DND-41 (cell line): ENCODE measurements around the gene CLC.

Source experiments
- ATAC-seq: fragments of 200-7000 bp; cut with Tn5 transposase; 3 replicates; pipeline ENCODE4 v1.9.1; 2021; ENCODE audit warnings: low read depth; ENCODE audit not compliant: insufficient read depth
- DNase-seq: peaks from one replicate; pipeline ENCODE4 v3.0.0-alpha.2; 2020
- H2AFZ ChIP-seq: 2 replicates; pipeline ENCODE4 v1.6.0; 2012; ENCODE audit warnings: low read depth, low read length
- H3K27ac ChIP-seq: 2 replicates; pipeline ENCODE4 v1.5.1; 2012; ENCODE audit warnings: low read length, inconsistent platforms
- H3K27me3 ChIP-seq: fragments of 200-600 bp; sonication (generic); 2 replicates; pipeline ENCODE4 v1.6.0; 2012; ENCODE audit warnings: low read length, mild to moderate bottlenecking, inconsistent platforms; ENCODE audit not compliant: insufficient read depth, poor library complexity
- H3K36me3 ChIP-seq: 2 replicates; pipeline ENCODE4 v1.5.1; 2012; ENCODE audit warnings: low read length, inconsistent platforms; ENCODE audit not compliant: insufficient read depth
- H3K4me1 ChIP-seq: 2 replicates; pipeline ENCODE4 v1.5.1; 2012; ENCODE audit warnings: mild to moderate bottlenecking, low read length; ENCODE audit not compliant: insufficient read depth
- H3K4me2 ChIP-seq: 2 replicates; pipeline ENCODE4 v1.6.0; 2012; ENCODE audit warnings: mild to moderate bottlenecking, moderate library complexity, low read length, inconsistent platforms; ENCODE audit not compliant: insufficient read depth
- H3K4me3 ChIP-seq, 2 experiments: fragments of 200-600 bp in 1 of 2; shearing (Covaris generic) in 1 of 2; 2 replicates each; pipeline ENCODE4 v1.5.1; 2012 to 2016; ENCODE audit warnings: inconsistent platforms in 2 of 2, low read length in 2 of 2, mild to moderate bottlenecking in 2 of 2, low read depth in 1 of 2, moderate library complexity in 1 of 2
- H3K79me2 ChIP-seq: 2 replicates; pipeline ENCODE4 v1.6.0; 2012; ENCODE audit warnings: low read length, inconsistent platforms; ENCODE audit not compliant: insufficient read depth
- H3K9ac ChIP-seq: 2 replicates; pipeline ENCODE4 v1.6.0; 2012; ENCODE audit warnings: low read depth, mild to moderate bottlenecking, inconsistent platforms, low read length, moderate library complexity
- H3K9me3 ChIP-seq: 2 replicates; pipeline ENCODE4 v1.5.1; 2012; ENCODE audit warnings: low read length, moderate library complexity, mild to moderate bottlenecking, inconsistent platforms; ENCODE audit not compliant: insufficient read depth, severe bottlenecking
- H4K20me1 ChIP-seq: 2 replicates; pipeline ENCODE4 v1.6.0; 2012; ENCODE audit warnings: low read length; ENCODE audit not compliant: insufficient read depth
- EZH2 ChIP-seq: IDR thresholded peaks from 3 replicates; pipeline ENCODE4 v1.6.1; 2012; ENCODE audit warnings: borderline replicate concordance, low read depth, mild to moderate bottlenecking, moderate library complexity, low read length, inconsistent platforms; ENCODE audit not compliant: severe bottlenecking
- TF ChIP-seq, protein P1 (sequence below): IDR thresholded peaks from 2 replicates; pipeline ENCODE4 v1.5.1; 2012; ENCODE audit warnings: borderline replicate concordance, low read length, moderate library complexity, mild to moderate bottlenecking; ENCODE audit not compliant: poor library complexity, severe bottlenecking; ENCODE audit errors: extremely low read depth

Gene CLC

DNA sequence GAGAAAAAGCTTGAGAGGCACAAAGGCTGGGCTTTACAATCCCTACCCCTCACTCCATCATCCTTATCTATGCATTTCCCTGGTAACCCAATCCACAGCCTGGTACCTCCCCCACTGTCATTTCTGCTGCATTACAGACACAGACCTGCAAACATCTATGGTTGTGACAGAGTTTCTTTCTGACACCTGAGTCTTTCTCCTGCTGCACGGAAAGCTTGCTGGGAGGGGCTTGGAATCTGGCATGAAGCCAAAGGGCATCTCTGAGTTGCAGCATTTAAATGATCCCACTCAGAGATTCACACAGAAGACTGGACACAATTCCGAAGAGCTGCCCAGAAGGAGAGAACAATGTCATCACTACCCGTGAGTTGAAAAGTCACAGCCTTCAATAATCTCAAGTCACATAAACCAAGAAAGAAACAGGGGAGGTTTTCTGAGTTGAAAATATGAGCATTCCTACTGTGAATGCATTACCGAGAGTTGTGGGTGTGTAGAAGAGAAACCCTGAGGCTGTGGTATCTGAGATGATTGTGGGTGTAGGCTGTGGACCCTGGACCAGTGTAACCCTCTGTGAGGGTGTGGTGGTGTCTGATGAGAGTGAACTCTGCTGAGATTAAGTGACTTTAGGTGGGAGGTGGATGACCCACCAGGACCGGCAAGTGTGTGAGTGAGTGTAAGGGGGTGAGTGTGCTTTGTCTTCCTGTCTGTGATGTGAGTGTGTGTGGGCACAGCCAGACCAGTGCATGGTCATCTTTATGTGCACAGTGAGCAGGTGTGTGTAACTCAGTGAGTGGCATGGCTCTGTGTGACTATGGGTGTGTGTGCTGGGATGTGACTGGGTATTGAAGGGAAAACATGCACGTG is 33.4 kb downstream of the CLC start, which contains the start of gene LGALS14:
Gene LGALS14 (plus strand): TSS at position 301 of the 864 bp plus-strand sequence. CDS start 48 bp downstream, at position 349.
- no peak within 1 kb of the TSS for H2AFZ ChIP-seq

DNA sequence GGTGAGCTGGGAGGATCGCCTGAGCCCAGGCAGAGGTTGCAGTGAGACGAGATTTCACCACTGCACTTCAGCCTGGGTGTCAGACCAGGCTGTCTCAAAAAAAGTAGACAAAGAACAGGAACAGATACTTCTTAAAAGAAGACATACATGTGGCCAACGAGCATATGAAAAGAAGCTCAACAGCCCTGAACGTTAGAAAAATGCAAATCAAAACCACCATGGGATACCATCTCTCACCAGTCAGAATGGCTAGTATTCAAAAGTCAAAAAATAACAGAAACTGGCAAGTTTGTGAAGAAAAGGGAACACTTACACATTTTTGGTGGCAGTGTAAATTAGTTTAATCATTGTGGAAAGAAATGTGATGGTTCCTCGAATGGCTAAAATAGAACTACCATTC is 36.5 kb downstream of the CLC start:
- DNase-seq = no peak
- no peak for TF ChIP-seq EZH2
- TF ChIP-seq, protein P1, sequence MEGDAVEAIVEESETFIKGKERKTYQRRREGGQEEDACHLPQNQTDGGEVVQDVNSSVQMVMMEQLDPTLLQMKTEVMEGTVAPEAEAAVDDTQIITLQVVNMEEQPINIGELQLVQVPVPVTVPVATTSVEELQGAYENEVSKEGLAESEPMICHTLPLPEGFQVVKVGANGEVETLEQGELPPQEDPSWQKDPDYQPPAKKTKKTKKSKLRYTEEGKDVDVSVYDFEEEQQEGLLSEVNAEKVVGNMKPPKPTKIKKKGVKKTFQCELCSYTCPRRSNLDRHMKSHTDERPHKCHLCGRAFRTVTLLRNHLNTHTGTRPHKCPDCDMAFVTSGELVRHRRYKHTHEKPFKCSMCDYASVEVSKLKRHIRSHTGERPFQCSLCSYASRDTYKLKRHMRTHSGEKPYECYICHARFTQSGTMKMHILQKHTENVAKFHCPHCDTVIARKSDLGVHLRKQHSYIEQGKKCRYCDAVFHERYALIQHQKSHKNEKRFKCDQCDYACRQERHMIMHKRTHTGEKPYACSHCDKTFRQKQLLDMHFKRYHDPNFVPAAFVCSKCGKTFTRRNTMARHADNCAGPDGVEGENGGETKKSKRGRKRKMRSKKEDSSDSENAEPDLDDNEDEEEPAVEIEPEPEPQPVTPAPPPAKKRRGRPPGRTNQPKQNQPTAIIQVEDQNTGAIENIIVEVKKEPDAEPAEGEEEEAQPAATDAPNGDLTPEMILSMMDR = no peak
- Histone ChIP-seq H4K20me1 (no peaks in the 10 kb centered on the region), H3K27ac (no peak overlapping the region), H3K4me3 (no peak overlapping the region), H3K9ac (no peak overlapping the region), H3K4me2 (no peak overlapping the region), H3K9me3 (no peaks in the 10 kb centered on the region), H3K4me1 (no peaks in the 10 kb centered on the region), H2AFZ (no peak overlapping the region), H3K27me3 (no peaks in the 10 kb centered on the region), H3K79me2 (no peaks in the 10 kb centered on the region), H3K36me3 (no peaks in the 10 kb centered on the region)
- ATAC-seq = no peak

More for the DNA sequence above, 33.4 kb downstream of the CLC start, which contains the start of gene LGALS14:
- no peaks in the 10 kb centered on the region for H3K27me3 ChIP-seq
- H3K36me3 ChIP-seq = no peaks in the 10 kb centered on the region
- DNase-seq (no peak), ATAC-seq (no peak)
- no peaks in the 10 kb centered on the region for H3K9me3 ChIP-seq
- TF ChIP-seq, protein P1 = no peak
- TF ChIP-seq EZH2 = no peak
- no peaks in the 10 kb centered on the region for H3K4me1 ChIP-seq
- H3K27ac ChIP-seq = no peak within 1 kb of the TSS
- H4K20me1 ChIP-seq = no peaks in the 10 kb centered on the region
- H3K79me2 ChIP-seq = no peaks in the 10 kb centered on the region
- H3K9ac ChIP-seq = no peak within 1 kb of the TSS
- no peak within 1 kb of the TSS for H3K4me2 ChIP-seq
- no peak within 1 kb of the TSS for H3K4me3 ChIP-seq

DNA sequence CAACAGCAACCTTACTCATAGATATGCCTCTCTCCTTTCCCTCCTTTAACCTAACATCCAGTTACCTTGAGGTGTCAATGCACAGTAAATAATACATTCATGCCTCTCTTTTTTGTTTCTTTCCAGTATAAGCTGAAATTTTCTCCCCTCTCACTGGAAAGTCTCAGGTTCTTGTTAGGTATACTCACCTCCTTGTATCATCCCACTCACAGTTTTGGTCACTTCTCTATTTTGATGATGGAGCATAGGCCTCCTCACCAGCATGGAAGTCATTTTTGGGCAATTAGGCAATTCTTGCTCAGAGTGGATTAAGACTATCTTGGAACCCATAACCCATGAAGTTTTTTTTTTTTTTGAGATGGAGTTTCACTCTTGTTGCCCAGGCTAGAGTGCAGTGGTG is 39.3 kb downstream of the CLC start:
- H3K4me1 ChIP-seq = no peaks in the 10 kb centered on the region
- no peaks in the 10 kb centered on the region for H3K27me3 ChIP-seq
- no peak overlapping the region for H3K27ac ChIP-seq
- no peaks in the 10 kb centered on the region for H3K36me3 ChIP-seq
- ATAC-seq (no peak), DNase-seq (no peak)
- no peaks in the 10 kb centered on the region for H4K20me1 ChIP-seq
- no peak overlapping the region for H3K4me3 ChIP-seq
- H2AFZ ChIP-seq = no peak overlapping the region
- H3K9ac ChIP-seq = no peak overlapping the region
- H3K4me2 ChIP-seq = no peak overlapping the region
- H3K79me2 ChIP-seq = no peaks in the 10 kb centered on the region
- TF ChIP-seq, protein P1 = no peak
- TF ChIP-seq EZH2 = no peak
- no peaks in the 10 kb centered on the region for H3K9me3 ChIP-seq
